GM10847 (cell line): ENCODE data around the gene IFFO2.

Experiments
- POLR2A ChIP-seq: IDR thresholded peaks from 2 replicates; pipeline ENCODE4 v1.6.1; 2011; ENCODE audit not compliant: insufficient read length; ENCODE audit errors: extremely low read depth

Gene IFFO2

GRCh38 chr1:18956193-18957135, at the start of gene IFFO2:
TSS of gene IFFO2 (minus strand) at chr1:18956676. CDS start at chr1:18956332, 344 bp downstream.
- peak; percentile 49 for TF ChIP-seq POLR2A

GRCh38 chr1:19006000-19006399, 49.5 kb upstream of the IFFO2 start:
- TF ChIP-seq POLR2A: no peak

- TF ChIP-seq POLR2A: no peak
Observed at GRCh38 chr1:19003371-19004290, 47.2 kb upstream of the IFFO2 start.

GRCh38 chr1:19000065-19000464, 43.6 kb upstream of the IFFO2 start:
- no peak for TF ChIP-seq POLR2A

- no peak for TF ChIP-seq POLR2A
Observed at GRCh38 chr1:18999359-18999758, 42.9 kb upstream of the IFFO2 start.

GRCh38 chr1:18998016-18998724, 41.7 kb upstream of the IFFO2 start:
- no peak for TF ChIP-seq POLR2A

- no peak for TF ChIP-seq POLR2A
Observed at GRCh38 chr1:18997508-18997907, 41.0 kb upstream of the IFFO2 start.

- no peak for TF ChIP-seq POLR2A
Observed at GRCh38 chr1:18996548-18997177, 40.2 kb upstream of the IFFO2 start.

- TF ChIP-seq POLR2A: no peak
Observed at GRCh38 chr1:18994381-18994780, 37.9 kb upstream of the IFFO2 start.

GRCh38 chr1:18992646-18993045, 36.2 kb upstream of the IFFO2 start:
- TF ChIP-seq POLR2A: no peak

GRCh38 chr1:18991585-18991984, 35.1 kb upstream of the IFFO2 start:
- TF ChIP-seq POLR2A: no peak

- TF ChIP-seq POLR2A: no peak
Observed at GRCh38 chr1:18989896-18990295, 33.4 kb upstream of the IFFO2 start.

GRCh38 chr1:18989176-18989799, 32.8 kb upstream of the IFFO2 start:
- no peak for TF ChIP-seq POLR2A

- TF ChIP-seq POLR2A: no peak
Observed at GRCh38 chr1:18981242-18981641, 24.8 kb upstream of the IFFO2 start.
